ENCODE results near the gene TMEM53. TPM values are rescaled to one million over a fixed set of nuclear protein-coding genes. Genes with fewer than 3 reads are reported as not detected.

TMEM53 gene
- total RNA-seq, 1 donor from 2014 or later: 6.1 TPM

- TF ChIP-seq CTCF (IDR thresholded peaks at IDR 0.05; ENCODE audit: insufficient read depth, low read length, severe bottlenecking): no peak
- DNase-seq (ENCODE audit: low read depth): no peak
- peaks cover 2% of the 10 kb centered on the region for H3K36me3 ChIP-seq (ENCODE audit: control insufficient read depth, insufficient read depth, low read length)
- no peak overlapping the region for H3K4me3 ChIP-seq (ENCODE audit: low read depth, low read length)
- FAIRE-seq: no peak
- no peaks in the 10 kb centered on the region for H3K27me3 ChIP-seq (ENCODE audit: control insufficient read depth, insufficient read depth, low read length)
Measured at GRCh38 chr1:44659566-44659965, 14.7 kb downstream of the TMEM53 start.

DNA sequence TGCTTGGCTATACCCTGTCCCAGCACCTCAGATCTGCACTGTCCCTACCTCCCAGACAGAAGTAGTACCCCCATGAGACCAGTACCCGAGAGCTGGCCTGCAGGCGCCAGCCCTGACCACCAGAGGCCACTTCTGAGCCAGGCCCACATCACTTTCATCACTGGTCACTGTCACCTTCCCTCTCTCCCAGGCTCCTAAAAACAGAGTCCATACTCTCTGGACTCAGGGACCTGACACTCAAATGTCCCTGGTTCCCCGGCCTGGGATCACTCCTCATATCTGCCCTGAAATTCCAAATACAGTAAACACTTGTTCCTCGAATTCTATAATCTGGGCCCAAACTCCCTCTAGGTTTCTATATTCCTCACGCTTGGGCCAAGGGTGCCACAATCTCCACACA lies 18.7 kb downstream of the TMEM53 start:
- peaks cover 3% of the 10 kb centered on the region for H3K36me3 ChIP-seq (ENCODE audit: control insufficient read depth, insufficient read depth, low read length)

GRCh38 chr1:44654621-44655187 lies 19.6 kb downstream of the TMEM53 start:
- Histone ChIP-seq H3K36me3 (ENCODE audit: control insufficient read depth, insufficient read depth, low read length) (peaks cover 9% of the 10 kb centered on the region), H3K27me3 (ENCODE audit: control insufficient read depth, insufficient read depth, low read length) (no peaks in the 10 kb centered on the region), H3K4me3 (ENCODE audit: low read depth, low read length) (no peak overlapping the region)
- FAIRE-seq (no peak), DNase-seq (ENCODE audit: low read depth) (no peak)
- no peak for TF ChIP-seq CTCF (IDR thresholded peaks at IDR 0.05; ENCODE audit: insufficient read depth, low read length, severe bottlenecking)

More for the DNA sequence above, 18.7 kb downstream of the TMEM53 start:
- TF ChIP-seq CTCF (IDR thresholded peaks at IDR 0.05; ENCODE audit: insufficient read depth, low read length, severe bottlenecking): peak; percentile 83
- Histone ChIP-seq H3K27me3 (ENCODE audit: control insufficient read depth, insufficient read depth, low read length) (no peaks in the 10 kb centered on the region), H3K4me3 (ENCODE audit: low read depth, low read length) (no peak overlapping the region)
- no peak for DNase-seq (ENCODE audit: low read depth)
- no peak for FAIRE-seq

- H3K4me3 ChIP-seq (ENCODE audit: low read depth, low read length): no peak overlapping the region
- no peak for FAIRE-seq
- TF ChIP-seq CTCF (IDR thresholded peaks at IDR 0.05; ENCODE audit: insufficient read depth, low read length, severe bottlenecking): no peak
- H3K36me3 ChIP-seq (ENCODE audit: control insufficient read depth, insufficient read depth, low read length): peaks cover 10% of the 10 kb centered on the region
- DNase-seq (ENCODE audit: low read depth): no peak
- H3K27me3 ChIP-seq (ENCODE audit: control insufficient read depth, insufficient read depth, low read length): no peaks in the 10 kb centered on the region
Measured at GRCh38 chr1:44653107-44653964, 20.9 kb downstream of the TMEM53 start.

GRCh38 chr1:44652445-44653106 lies 21.7 kb downstream of the TMEM53 start:
- Histone ChIP-seq H3K27me3 (ENCODE audit: control insufficient read depth, insufficient read depth, low read length) (no peaks in the 10 kb centered on the region), H3K4me3 (ENCODE audit: low read depth, low read length) (no peak overlapping the region), H3K36me3 (ENCODE audit: control insufficient read depth, insufficient read depth, low read length) (peaks cover 10% of the 10 kb centered on the region)
- FAIRE-seq: peak; percentile 79
- DNase-seq (ENCODE audit: low read depth): peak; percentile 55
- TF ChIP-seq CTCF (IDR thresholded peaks at IDR 0.05; ENCODE audit: insufficient read depth, low read length, severe bottlenecking): peak; percentile 96

All from bronchial epithelial cell (primary cell).